T-helper 2 cell (primary cell): Measurements from ENCODE around the gene SYMPK.

Source experiments
- DNase-seq, 5 experiments: peaks; one replicate each; pipeline versions ENCODE4 v3.0.0 to v3.0.0-alpha.2; 2012 to 2022

The SYMPK gene

GRCh38 chr19:45765702-45766295 lies 97.1 kb downstream of the SYMPK start:
- no peak for DNase-seq
